ENCODE data around the gene TMEM80.
"Not testable (repeated sequence)": the region's sequence is repeated elsewhere in the genome, so short reads cannot be mapped to it uniquely, and the experiment has no call there.

Gene TMEM80

DNA sequence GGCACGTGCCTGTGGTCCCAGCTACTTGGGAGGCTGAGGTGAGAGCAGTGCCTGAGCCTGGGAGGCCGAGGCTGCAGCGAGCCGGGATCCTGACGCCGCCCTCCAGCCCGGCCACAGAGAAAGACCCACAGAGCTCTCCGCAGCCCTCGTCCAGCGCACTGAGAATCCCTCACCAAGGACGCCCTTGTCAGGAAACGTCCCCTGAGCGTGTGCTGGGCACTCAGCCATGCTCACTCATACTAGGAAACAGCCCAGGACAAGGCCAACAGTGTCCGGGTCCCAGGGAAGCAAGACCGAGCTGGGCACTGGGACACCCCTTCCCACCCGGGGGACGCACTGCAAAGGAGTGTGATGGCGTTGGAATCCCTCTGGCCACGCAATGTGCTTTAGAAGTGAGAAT lies 15.1 kb upstream of the TMEM80 start:
- DNase-seq = no peak

DNA sequence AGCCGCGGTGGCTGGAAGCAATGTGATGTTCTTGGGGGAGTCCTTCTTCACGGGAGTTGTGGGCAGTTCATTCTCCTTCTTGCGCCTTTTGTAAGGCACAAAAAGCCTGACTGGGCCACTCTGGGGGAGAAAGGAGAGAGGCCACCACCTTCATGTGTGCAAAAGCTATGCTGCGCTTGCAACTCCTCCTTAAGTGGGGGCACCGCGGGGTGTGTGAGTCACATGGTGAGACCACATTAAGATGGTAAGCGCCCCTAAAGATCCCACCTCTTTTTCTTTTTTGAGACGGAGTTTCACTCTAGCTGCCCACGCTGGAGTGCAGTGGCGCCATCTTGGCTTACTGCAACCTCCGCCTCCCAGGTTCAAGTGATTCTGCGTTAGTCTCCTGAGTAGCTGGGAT lies 14.6 kb upstream of the TMEM80 start:
- no peak for DNase-seq

DNA sequence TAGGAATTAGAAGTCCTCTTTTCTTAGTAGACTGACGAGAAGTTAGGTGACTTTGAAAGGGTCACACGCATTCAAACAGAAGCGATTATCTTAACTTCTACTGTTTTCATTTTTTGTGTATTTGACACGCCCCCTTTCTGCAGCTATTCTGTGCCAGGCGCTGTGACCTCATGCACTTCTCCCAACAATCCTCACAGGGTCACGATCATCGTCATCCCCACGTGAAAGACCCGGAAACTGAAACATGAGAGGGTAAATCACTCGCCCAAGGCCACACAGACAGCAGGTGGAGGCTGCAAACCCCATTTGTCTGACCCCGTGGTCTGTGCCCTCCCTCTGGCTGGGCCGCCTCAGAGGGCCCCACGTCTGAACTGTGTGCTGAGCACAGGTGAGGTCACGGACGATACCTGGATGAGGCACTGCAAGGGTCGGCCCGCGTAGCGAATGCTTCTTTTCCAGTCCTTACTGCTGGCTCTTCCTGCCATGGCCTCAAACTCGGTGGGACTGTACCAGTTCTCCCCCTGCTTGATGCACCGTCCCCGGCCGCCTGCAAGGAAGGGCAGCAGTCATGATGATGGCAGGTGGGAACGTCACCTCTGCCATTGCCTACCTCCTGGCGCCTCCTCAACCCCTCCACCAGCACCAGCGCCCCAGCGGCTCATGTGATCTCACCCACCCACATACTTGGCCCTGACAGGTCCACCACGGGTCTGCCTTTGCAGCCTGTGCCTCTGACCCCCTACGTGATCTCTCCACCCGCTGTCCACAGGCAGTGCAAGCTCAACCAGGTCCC lies 9.0 kb upstream of the TMEM80 start:
- DNase-seq = no peak

DNA sequence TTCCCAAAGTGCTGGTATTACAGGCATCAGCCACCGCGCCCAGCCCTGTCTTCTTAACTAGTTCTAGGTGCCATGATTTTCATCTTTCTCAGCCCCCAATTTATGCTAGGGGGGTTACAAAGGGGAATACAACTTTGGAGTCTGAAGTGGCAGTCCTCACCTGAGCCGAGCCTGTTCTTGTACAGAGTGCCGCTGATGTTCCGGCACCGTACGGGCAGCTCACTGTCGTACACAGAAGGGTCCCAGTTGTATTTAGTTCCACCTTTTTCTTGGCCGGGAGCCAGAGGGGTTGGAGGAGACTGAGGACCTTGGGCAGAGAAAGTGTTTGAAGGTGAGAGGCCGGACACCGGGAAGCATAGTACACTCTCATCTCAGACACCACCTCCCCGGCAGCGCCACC lies 7.9 kb upstream of the TMEM80 start:
- no peak for DNase-seq

DNA sequence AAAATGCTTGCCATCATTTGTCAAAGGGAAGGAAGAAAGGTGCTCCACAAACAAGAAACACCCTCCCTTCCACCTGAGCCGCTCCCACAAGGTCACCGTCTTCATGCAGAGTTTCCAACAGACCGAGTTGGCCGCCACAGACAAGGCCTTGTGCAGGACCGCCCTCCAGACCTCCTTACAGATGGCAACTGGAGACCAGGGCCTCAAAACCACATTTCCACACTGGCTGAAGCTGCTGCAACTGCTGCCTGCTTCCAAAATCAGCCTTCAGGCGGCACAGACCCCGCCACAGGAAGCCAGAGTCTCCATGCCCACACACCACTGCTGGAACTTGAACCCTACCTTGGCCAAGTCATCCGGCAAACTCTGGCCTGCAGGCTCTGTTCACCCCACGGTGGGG lies 6.9 kb upstream of the TMEM80 start:
- DNase-seq = no peak

DNA sequence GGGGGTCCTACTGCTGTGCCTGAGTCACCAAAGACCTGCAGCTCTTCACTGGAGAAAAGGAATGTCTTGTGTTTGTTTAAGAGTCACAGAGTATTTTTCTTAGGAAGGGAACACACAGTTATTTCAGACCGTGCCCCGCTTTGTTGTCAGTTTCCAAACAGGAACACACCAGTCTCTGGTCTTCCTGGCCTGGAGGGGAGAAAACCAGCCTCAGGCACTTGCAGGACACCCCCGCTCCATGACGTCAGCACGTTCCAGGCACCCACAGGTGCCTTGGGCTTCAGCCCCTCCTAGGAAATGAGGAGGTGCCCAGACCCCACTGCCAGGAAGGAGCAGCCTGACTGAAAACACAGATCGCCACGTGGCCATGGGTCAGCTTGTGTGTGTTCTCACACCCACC lies 6.0 kb upstream of the TMEM80 start:
- DNase-seq = no peak

DNA sequence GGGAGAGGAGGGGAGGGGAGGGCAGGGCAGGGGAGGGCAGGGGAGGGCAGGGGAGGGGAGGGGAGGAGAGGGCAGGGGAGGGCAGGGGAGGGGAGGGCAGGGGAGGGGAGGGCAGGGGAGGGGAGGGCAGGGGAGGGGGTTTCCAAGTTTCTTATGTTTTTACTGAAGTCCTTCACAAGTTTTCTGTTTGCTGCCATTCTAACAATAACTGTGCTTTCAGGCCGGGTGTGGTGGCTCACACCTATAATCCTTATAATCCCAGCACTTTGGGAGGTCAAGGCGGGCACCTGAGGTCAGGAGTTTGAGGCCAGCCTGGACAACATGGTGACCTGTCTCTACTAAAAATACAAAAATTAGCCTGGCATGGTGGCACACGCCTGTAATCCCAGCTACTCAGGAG lies 5.4 kb upstream of the TMEM80 start:
- not testable (repeated sequence) for DNase-seq

DNA sequence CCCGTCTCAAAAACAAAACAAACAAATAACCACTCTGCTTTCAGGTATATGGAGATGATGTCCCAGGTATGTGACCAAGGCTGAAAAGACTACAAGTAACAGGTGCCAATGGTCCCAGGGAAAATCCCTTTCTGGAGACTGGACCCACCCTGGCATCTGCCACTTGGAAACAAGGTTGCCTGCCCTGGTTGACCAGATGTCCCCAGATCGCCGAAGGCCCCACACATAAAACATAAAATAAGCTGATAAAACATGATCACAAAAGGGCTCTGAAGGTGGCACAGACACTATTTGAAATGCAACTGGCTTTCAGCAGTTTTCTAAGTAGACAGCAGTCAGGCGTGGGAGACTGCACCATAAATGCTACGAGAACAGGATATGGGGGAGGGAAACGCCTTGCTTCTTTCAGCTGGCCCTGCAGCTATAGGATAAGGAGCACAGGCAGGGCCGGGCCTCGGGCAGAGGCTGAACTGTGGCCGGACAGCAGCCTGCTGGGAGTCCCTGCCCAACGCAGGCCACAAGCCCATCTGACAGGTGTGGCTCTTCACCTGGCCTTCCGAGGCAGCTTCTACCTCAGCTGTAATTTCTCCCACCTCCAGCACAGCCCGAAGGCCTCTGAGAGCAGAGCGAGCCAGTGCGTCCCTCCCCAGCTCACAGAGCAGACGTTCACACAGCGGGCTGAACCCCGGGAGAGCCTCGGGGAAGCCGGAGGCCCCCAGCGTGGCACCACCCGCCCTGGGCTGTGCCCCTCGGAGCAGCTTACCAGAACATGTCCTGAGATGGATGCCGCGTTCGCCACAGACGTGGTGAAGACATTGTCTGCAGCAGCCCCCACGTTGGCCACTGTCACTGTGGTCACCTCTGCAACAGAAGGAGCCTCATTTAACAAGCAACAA lies 4.6 kb upstream of the TMEM80 start:
- no peak for DNase-seq

DNA sequence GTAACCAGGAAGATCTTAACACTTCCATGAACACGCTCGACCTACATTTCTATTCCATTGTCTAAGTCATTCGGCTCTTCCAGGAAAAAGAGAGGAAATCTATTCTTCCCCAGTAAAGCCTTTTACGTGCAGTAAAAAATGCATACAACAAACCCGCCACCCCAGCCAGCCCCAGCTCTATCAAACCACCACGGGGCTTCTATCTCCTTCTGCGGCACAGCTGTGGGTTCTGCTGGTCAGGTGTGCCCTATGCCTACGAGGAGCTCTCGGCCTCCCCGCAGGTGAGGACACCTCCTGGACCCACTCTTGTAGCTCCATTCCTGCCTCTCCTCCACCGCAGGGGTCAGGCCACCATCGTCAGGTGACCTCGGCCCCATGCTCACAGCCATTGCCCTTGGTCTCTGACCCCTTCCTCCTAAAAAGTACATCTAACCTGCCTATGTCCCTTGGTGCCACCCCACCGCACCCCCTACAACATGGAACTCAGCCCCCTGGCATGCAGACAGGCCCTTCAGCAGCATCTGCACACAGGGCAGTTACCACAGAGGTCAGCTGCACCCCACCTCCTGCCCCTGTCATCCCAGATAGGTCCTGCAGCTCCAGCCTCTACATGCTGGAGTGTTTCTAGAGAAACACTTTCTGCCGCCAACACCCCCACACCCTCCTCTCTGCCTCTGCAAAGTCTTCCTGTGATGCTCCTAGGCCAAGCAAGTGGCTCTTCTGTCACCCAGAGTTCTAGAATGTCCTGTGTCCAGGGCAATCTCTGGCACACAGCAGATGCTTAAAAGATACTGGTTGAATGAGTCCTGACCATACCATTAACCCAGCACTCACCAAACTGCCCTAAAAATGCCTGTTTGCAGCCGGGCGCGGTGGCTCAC lies 3.7 kb upstream of the TMEM80 start:
- DNase-seq = no peak

DNA sequence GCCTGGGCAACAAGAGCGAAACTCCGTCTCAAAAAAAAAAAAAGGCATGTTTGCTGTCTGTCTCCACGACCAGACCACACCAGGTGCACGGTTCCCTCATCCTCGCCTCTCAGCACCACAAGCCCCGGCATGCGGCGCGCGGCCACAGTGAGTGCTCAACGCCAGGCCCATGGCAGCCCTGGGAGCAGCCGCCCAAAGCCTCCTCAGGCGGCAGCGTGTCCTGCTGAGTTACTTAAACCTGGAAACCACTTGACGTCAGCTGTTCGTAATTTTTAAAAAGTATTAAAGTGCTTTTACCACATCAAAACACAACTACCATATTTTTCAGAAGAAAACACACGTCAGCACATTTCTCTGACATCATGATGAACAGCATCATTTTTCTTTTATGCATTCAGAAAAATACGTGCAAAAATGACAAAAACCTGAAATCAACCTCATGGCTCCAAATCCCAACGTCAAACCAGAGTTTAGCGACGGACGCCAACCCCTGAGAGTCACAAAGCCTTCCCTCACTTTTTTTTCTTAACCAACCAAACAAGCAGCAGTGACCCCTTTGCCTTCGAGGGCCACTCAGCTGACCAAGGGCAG lies 2.7 kb upstream of the TMEM80 start:
- DNase-seq = no peak

DNA sequence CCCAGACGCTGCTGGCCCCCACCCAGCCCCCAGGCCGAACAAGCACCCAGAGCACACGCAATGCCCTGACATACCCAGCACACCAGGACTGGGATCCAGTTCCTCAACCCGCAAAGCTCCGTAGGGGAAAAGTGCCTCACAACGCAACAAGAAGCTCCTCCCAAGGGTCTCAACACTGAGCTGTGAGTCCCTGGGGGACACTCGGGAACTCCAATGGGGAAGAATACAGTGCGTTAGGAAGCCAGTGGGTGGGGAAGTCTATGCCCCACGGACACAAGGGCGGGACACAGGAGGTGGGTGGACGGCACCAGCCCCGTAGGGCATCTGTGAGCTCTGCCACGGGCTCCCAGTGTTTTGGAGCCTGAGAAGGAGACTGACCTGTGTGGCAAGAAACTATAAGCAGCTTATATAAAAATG lies 2.2 kb upstream of the TMEM80 start:
- DNase-seq = no peak

DNA sequence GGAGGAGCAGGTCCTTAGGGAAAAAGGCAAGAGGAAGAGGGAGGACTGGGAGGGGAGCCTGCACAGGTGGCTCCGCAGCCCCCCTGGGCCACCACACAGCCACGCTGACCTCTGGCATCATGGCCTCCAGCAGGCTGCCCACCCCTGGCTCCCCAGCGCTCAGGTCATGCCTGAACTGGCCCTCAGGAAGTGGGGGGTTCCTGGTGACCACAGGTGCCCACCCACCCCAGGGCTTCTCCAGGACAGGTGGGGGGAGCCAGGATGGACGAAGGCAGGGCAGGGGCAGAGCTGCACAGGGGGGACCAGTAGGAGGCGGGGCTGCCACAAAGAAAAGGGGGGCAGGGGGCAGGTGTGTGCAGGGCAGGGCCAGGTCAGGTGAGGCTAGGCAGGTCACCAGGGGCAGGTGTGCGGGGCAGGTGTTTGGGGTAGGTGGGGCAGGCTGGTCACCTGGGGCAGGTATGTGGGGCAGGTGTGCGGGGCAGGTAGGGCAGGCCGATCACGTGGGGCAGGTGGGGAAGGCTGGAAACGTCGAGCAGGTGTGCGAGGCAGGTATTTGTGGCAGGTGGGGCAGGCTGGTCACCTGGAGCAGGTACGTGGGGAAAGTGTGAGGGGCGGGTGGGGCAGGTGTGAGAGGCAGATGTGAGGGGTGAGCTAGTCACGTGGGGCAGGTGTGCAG lies 1.6 kb upstream of the TMEM80 start:
- DNase-seq = no peak

DNA sequence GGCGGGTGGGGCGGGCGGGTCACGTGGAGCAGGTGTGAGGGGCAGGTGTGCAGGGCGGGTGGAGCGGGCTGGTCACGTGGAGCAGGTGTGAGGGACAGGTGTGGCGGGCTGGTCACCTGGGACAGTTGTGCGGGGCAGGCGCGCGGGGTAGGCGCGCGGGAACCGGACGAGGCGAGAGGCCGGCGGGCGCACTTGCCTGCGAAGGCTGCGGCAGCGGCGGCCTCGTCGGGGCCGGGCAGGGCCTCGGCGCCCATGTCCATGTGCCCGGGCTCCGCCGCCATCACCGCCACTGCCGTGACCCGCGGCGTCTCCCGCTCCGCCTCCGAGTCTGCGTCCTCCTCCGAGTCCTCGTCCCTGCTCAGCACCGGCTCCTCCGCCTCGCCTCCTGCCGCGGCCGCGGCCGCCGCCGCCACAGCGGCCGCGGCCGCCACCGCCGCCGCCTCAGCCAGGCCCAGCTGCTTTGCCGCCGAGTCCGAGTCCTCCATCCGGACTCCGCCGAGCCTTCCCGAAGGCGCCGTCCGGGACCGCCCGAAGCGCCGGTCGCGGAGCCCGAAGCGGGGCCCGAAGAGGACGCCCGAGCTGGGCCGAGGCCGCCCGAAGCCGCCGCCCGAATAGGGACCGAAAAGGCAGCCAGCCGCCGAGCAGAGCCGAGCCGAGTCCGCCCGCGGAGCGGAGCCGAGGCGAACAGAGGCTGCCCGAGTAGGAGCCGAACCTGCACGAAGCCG lies 891 bp upstream of the TMEM80 start, which contains the start of gene DEAF1:
Gene DEAF1, minus strand, starts transcription at position 660 of the 725 bp plus-strand sequence. Its CDS starts 175 bp downstream, at position 485.
- DNase-seq = peak; percentile 99

DNA sequence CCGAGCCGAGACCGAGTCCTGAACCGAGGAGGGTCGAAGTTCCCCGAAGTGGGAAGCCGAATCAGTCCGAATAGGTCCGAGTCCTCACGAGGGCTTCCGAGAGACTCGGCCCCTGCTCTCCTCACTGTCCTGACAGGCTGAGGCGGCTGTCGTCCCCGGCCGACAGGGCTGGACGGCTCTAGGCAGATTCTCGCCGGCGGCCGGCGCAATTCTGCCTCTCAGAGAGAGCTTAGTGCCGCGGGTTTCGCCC lies 403 bp upstream of the TMEM80 start:
- no peak for DNase-seq

DNA sequence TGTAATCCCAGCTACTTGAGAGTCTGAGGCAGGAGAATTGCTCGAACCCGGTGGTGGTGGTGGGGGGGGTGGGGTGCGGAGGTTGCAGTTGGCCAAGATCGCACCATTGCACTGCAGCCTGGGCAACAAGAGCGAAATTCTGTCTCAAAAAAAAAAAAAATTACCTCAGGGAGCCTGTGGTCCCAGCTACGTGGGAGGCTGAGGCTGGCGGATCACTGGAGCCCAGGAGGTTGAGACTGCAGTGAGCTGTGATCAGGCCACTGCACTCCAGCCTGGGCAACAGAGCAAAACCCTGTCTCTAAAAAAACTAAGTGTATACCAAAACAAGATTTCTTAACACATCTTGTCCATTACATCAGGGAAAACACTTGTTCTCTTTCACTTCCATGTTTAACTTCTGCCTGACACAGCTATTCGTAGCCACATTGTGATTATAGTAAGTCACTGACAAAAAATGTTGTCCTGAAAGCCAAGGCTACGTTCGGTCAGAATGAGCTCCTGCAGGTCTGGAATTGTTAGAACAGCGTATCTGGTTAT lies 1.4 kb downstream of the TMEM80 start:
- no peak for DNase-seq

DNA sequence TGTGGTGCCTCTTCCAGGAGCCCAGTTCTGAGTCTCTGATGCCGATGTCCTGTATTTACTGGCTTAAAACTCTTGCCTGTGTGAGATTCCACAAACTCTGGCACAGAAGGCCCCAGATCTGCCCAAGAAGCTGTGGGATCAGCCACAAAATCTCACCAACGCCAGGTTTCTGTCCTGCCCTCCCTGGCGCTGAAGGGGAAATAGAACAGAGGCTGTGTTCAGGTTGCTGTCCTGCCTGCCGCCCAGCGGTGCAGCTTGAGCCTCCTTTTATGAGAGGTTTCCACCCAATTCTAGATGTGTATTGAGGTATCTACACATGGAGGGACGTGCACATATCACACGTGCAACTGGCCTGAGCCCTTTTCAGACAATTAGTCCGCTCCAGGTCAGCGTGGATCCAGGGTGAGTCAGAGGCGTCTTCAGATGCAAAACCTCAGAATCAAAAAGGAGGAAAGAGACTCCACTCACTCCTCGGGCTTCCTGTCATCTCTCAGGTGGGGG lies 2.2 kb downstream of the TMEM80 start:
- no peak for DNase-seq

DNA sequence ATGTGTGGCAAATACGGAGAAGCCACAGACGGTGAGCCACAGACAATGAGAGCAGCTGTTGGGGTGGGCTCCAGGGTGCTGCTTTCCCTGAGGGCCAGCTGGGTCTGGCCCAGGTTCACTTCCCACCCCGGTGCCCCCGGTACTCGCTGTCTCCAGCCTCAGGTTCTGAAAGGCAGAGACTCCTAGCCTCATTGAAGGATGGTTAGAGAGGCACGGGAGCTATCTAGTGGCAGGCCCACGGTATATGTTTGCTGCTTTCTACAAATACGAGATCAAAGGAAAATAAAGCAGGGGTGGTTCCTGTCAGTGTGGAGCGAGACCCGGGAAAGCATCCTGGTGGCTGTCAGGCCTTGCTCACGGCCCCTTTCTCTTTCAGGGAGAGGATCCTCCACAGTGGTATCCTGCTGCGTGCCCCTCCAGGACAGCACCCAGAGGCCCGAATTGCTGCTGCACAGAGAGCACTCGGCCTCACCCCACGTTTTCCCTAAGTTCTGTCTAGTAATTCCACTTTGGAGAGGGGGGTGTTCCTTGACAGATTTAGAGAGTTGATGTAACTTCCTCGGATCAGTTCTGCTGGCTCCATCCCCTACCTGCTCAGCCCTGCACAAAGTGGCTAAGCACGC lies 3.0 kb downstream of the TMEM80 start:
- no peak for DNase-seq

DNA sequence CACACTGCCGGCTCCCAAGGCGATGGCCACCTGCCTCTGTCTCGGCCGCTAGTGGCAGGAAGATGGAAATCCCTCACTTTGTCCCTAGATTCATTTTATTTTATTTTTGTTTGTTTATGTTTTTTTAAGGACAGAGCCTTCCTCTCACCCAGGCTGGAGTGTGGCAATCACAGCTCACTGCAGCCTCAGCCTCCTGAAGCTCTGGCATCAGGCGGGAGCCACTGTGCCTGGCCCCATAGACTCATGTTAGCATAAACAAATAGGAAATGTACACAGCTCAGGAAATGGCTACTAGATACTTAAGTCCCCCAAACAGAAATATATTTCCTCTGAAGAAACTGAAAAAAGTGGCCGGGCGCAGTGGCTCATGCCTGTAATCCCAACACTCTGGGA lies 3.5 kb downstream of the TMEM80 start:
- no peak for DNase-seq

DNA sequence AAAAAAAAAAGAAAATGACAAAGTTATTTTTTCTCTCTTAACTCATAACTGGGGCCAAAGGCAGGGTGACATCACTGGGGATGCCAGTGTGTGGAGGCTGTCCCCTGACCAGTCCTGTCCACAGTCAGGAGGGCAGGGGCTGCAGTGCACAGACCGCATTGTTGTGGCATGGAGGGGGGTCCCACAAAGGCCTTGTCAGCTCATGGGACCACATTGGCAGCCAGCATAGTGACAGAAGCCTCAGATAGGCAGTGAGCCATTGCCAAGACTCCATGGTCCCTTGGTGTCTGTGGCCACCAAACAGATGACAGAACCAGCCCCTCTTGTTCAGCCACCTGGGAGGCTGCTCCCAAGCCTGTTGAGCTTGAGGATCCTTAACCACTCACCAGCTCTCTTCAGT lies 4.1 kb downstream of the TMEM80 start:
- no peak for DNase-seq

DNA sequence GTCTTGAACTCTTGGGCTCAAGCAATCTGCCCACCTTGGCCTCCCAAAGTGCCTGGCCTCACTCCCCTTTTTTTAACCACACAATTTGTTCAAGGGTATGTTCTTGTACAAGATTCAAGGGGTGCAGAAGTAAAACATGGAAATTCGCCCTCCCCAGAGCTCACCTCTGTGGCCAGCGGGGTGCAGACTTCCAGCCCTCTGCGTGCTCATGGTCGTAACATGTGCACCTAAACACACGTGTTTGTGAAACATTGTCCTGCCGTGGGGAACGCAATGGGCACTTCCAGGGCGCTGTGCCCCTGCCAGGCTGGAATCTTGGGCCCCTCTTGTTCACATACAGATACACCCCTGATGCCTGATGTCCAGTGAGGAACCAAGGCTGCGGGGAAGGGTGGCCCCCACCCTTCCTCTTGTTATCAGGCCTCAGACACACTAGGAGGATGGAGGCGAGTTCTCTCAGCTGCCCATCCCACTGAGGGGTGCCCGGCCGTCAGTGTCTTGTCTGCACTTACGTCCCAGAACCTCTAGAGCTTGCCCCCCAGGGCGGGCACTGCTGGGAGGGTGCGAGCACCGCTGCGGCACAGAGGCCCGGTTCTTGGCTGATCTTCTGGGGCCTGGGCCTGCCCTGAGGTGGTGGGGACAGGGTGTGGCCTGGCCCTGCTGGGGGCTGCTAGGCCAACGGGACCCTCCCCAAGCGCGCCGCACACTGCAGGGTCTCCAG lies 6.3 kb downstream of the TMEM80 start:
- no peak for DNase-seq

Measured in stimulated activated CD4-positive, alpha-beta T cell treated with anti-CD3 and anti-CD28 coated beads, Interleukin-4, amount 100 ng/mL, for 24 hours (primary cell).